Measurements from ENCODE around the gene LKAAEAR1. TPM values are rescaled to one million over a fixed set of nuclear protein-coding genes. Genes with fewer than 3 reads are reported as not detected.

The LKAAEAR1 gene
- total and polyA plus RNA-seq, 9 of the 15 experiments (the other 6 are each of a cell fraction or from before 2014, with no cell fraction given): not detected

- TF ChIP-seq CTBP1 (IDR thresholded peaks at IDR 0.05; ENCODE audit: borderline replicate concordance): peak; percentile 51; the same call in 1 of the 2 replicates
- no peak for TF ChIP-seq PHB (CRISPR knock-in tag; IDR thresholded peaks at IDR 0.05)
- TF ChIP-seq HDGF (IDR thresholded peaks at IDR 0.05): 0 out of 2 replicates have a peak, but pooled peaks have one; percentile 32
- TF ChIP-seq SMARCA4 (IDR thresholded peaks at IDR 0.05): 0 out of 2 replicates have a peak, but pooled peaks have one; percentile 16
- TF ChIP-seq CREM (IDR thresholded peaks at IDR 0.05; ENCODE audit: low read depth): 0 out of 2 replicates have a peak, but pooled peaks have one; percentile 10
- no peak for TF ChIP-seq TEAD2 (tag; IDR thresholded peaks at IDR 0.05)
- 0 out of 4 replicates have a peak, but pooled peaks of 1 of the 2 experiments have one; percentile 17 for TF ChIP-seq RCOR1 (IDR thresholded peaks at IDR 0.05; ENCODE audit: borderline replicate concordance in 1 of 2, low read depth in 2 of 2, low read length in 2 of 2)
- TF ChIP-seq NFRKB (IDR thresholded peaks at IDR 0.05; ENCODE audit: low read depth): 0 out of 2 replicates have a peak, but pooled peaks have one; percentile 19
- no peak for TF ChIP-seq TEAD1 (CRISPR knock-in tag; IDR thresholded peaks at IDR 0.05)
- 0 out of 2 replicates have a peak, but pooled peaks have one; percentile 23 for TF ChIP-seq MITF (IDR thresholded peaks at IDR 0.05)
- TF ChIP-seq ETV1 (tag; conservative IDR thresholded peaks at IDR 0.05; ENCODE audit: low read depth): no peak
- TF ChIP-seq TRIM25 (IDR thresholded peaks at IDR 0.05; ENCODE audit: borderline replicate concordance): no peak
- 0 out of 4 replicates have a peak, but pooled peaks of 1 of the 2 experiments have one; percentile 1 for TF ChIP-seq KDM4B (IDR thresholded peaks at IDR 0.05; ENCODE audit: borderline replicate concordance in 2 of 2, low read depth in 1 of 2)
- 0 out of 2 replicates have a peak, but pooled peaks have one; percentile 38 for TF ChIP-seq HDAC2 (IDR thresholded peaks at IDR 0.05)
- 0 out of 2 replicates have a peak, but pooled peaks have one; percentile 58 for TF ChIP-seq MTA3 (IDR thresholded peaks at IDR 0.05; ENCODE audit: borderline replicate concordance)
- TF ChIP-seq BMI1 (IDR thresholded peaks at IDR 0.05; ENCODE audit: low read length): no peak
- TF ChIP-seq HMG20B (CRISPR knock-in tag; IDR thresholded peaks at IDR 0.05): 0 out of 2 replicates have a peak, but pooled peaks have one; percentile 55
- peak; percentile 87 for TF ChIP-seq EGR1 (conservative IDR thresholded peaks at IDR 0.05)
- TF ChIP-seq CBFB (CRISPR knock-in tag; IDR thresholded peaks at IDR 0.05): 0 out of 2 replicates have a peak, but pooled peaks have one; percentile 14
- peak in 1 of 2 experiments; percentile 41; a peak in 1 of 4 replicates for TF ChIP-seq HDAC1 (IDR thresholded peaks at IDR 0.05)
- TF ChIP-seq, protein P1, sequence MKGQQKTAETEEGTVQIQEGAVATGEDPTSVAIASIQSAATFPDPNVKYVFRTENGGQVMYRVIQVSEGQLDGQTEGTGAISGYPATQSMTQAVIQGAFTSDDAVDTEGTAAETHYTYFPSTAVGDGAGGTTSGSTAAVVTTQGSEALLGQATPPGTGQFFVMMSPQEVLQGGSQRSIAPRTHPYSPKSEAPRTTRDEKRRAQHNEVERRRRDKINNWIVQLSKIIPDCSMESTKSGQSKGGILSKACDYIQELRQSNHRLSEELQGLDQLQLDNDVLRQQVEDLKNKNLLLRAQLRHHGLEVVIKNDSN (CRISPR knock-in tag; IDR thresholded peaks at IDR 0.05): no peak; the same call in 1 of the 2 replicates
- peak; percentile 54; the same call in 1 of the 2 replicates for TF ChIP-seq TOE1 (IDR thresholded peaks at IDR 0.05; ENCODE audit: borderline replicate concordance)
- no peak for TF ChIP-seq TOE1 (CRISPR knock-in tag; IDR thresholded peaks at IDR 0.05; ENCODE audit: borderline replicate concordance, low read depth)
- TF ChIP-seq ZNF140 (CRISPR knock-in tag; IDR thresholded peaks at IDR 0.05): no peak
- TF ChIP-seq FUS (optimal IDR thresholded peaks at IDR 0.05; ENCODE audit: low read depth, low read length): no peak
- no peak for TF ChIP-seq MTA2 (IDR thresholded peaks at IDR 0.05; ENCODE audit: low read depth)
These were observed 33.8 kb downstream of the LKAAEAR1 start (continued) for GRCh38 chr20:64050261-64051032.

Data from K562 (cell line).